Measurements from ENCODE around the gene LAMC2.

Gene LAMC2

DNA sequence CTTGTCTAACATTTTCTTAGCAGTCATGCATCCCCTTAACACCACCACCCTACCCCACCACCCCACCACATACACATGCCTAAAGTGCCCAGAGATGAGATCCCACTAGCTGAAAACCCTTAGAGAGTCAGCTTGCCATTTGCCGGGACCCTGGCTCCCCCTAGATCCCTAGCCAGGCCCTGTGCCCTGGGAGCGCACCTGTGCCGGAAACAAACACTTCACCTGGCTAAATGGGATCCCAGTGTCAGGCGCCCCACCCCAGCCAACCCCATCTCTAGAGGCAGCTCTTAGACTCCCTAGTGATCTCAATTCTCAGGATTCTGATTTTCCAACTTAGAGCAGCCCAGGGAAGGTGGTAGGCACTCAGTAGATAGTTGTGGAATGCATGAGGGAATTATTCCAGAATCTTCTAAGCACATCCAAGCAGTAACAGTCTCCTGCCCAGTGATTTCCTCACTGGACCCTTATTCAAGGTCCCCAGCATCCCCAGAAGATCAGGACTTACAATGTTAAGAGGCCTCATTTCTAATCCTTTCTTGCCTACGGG is 105.2 kb downstream of the LAMC2 start (continued):
- TF ChIP-seq, protein P1, sequence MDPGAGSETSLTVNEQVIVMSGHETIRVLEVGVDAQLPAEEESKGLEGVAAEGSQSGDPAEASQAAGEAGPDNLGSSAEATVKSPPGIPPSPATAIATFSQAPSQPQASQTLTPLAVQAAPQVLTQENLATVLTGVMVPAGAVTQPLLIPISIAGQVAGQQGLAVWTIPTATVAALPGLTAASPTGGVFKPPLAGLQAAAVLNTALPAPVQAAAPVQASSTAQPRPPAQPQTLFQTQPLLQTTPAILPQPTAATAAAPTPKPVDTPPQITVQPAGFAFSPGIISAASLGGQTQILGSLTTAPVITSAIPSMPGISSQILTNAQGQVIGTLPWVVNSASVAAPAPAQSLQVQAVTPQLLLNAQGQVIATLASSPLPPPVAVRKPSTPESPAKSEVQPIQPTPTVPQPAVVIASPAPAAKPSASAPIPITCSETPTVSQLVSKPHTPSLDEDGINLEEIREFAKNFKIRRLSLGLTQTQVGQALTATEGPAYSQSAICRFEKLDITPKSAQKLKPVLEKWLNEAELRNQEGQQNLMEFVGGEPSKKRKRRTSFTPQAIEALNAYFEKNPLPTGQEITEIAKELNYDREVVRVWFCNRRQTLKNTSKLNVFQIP (CRISPR knock-in tag; IDR thresholded peaks at IDR 0.05; ENCODE audit: borderline replicate concordance, low read depth) = no peak
- TF ChIP-seq PPARA (CRISPR knock-in tag; IDR thresholded peaks at IDR 0.05; ENCODE audit: borderline replicate concordance) (no peak), ZNF565 (CRISPR knock-in tag; conservative IDR thresholded peaks at IDR 0.05; ENCODE audit: low read depth) (no peak), BACH2 (CRISPR knock-in tag; IDR thresholded peaks at IDR 0.05; ENCODE audit: borderline replicate concordance) (no peak), GLIS3 (CRISPR knock-in tag; IDR thresholded peaks at IDR 0.05) (no peak), SNAI2 (CRISPR knock-in tag; IDR thresholded peaks at IDR 0.05) (no peak), OSR1 (CRISPR knock-in tag; IDR thresholded peaks at IDR 0.05) (no peak), ARNTL (CRISPR knock-in tag; IDR thresholded peaks at IDR 0.05; ENCODE audit: borderline replicate concordance, low read depth) (no peak), TOX (CRISPR knock-in tag; IDR thresholded peaks at IDR 0.05; ENCODE audit: borderline replicate concordance) (no peak), ZNF8 (CRISPR knock-in tag; IDR thresholded peaks at IDR 0.05) (no peak), CSDC2 (CRISPR knock-in tag; IDR thresholded peaks at IDR 0.05) (no peak)
- TF ChIP-seq, protein P2, sequence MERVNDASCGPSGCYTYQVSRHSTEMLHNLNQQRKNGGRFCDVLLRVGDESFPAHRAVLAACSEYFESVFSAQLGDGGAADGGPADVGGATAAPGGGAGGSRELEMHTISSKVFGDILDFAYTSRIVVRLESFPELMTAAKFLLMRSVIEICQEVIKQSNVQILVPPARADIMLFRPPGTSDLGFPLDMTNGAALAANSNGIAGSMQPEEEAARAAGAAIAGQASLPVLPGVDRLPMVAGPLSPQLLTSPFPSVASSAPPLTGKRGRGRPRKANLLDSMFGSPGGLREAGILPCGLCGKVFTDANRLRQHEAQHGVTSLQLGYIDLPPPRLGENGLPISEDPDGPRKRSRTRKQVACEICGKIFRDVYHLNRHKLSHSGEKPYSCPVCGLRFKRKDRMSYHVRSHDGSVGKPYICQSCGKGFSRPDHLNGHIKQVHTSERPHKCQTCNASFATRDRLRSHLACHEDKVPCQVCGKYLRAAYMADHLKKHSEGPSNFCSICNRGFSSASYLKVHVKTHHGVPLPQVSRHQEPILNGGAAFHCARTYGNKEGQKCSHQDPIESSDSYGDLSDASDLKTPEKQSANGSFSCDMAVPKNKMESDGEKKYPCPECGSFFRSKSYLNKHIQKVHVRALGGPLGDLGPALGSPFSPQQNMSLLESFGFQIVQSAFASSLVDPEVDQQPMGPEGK (CRISPR knock-in tag; IDR thresholded peaks at IDR 0.05; ENCODE audit: borderline replicate concordance) = no peak
- TF ChIP-seq, protein P3, sequence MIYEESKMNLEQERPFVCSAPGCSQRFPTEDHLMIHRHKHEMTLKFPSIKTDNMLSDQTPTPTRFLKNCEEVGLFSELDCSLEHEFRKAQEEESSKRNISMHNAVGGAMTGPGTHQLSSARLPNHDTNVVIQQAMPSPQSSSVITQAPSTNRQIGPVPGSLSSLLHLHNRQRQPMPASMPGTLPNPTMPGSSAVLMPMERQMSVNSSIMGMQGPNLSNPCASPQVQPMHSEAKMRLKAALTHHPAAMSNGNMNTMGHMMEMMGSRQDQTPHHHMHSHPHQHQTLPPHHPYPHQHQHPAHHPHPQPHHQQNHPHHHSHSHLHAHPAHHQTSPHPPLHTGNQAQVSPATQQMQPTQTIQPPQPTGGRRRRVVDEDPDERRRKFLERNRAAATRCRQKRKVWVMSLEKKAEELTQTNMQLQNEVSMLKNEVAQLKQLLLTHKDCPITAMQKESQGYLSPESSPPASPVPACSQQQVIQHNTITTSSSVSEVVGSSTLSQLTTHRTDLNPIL (CRISPR knock-in tag; IDR thresholded peaks at IDR 0.05; ENCODE audit: low read depth) = no peak

DNA sequence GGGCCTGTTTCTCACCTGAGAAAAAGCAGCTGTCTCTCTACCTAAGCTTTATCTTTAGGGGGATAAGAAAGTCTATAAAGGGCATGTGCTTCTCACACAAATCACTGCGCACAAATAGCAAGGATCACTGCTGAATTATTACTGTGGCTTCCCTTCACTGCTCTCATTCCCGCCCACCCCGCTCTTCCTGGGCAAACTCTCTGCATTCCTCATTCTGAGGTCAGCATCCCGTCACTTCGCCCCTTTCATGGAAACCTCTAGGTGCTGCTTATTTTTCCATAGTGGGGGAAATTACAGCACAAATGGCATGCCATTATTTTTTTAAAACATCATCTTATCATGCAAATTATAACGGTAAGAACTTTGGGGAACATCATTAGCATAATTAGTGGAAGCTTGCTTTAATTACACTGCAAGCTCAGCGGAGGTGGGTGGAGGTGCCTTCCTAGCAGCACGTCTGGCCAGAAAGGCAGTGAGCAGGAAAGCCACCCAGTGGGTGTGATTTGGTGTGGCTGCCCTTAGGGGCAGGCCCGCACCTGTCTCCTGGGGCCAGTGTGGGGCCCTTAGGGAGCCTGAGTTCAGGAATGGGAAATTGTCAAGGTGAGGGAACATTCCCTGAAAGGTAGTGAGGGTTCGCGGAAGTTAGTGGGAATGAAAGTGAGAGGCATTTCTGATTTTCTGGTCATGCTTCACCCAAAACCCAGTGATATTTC is 105.9 kb downstream of the LAMC2 start:
- TF ChIP-seq, protein P1 (CRISPR knock-in tag; IDR thresholded peaks at IDR 0.05; ENCODE audit: borderline replicate concordance, low read depth) = no peak
- TF ChIP-seq TCF4 (CRISPR knock-in tag; IDR thresholded peaks at IDR 0.05; ENCODE audit: borderline replicate concordance) (no peak), ZC3H10 (CRISPR knock-in tag; IDR thresholded peaks at IDR 0.05) (no peak), ARNTL (CRISPR knock-in tag; IDR thresholded peaks at IDR 0.05; ENCODE audit: borderline replicate concordance, low read depth) (no peak), ZNF70 (CRISPR knock-in tag; IDR thresholded peaks at IDR 0.05) (no peak), ESRRG (CRISPR knock-in tag; IDR thresholded peaks at IDR 0.05) (no peak), PPARA (CRISPR knock-in tag; IDR thresholded peaks at IDR 0.05; ENCODE audit: borderline replicate concordance) (no peak), ISL1 (CRISPR knock-in tag; IDR thresholded peaks at IDR 0.05) (no peak), OSR1 (CRISPR knock-in tag; IDR thresholded peaks at IDR 0.05) (no peak), ZNF565 (CRISPR knock-in tag; conservative IDR thresholded peaks at IDR 0.05; ENCODE audit: low read depth) (no peak), RARB (CRISPR knock-in tag; IDR thresholded peaks at IDR 0.05) (no peak), ZFP30 (CRISPR knock-in tag; IDR thresholded peaks at IDR 0.05) (no peak)
- TF ChIP-seq, protein P3 (CRISPR knock-in tag; IDR thresholded peaks at IDR 0.05; ENCODE audit: low read depth) = no peak
- TF ChIP-seq, protein P2 (CRISPR knock-in tag; IDR thresholded peaks at IDR 0.05; ENCODE audit: borderline replicate concordance) = no peak
- ATAC-seq = peak; percentile 70
